HG03280 (cell line): ENCODE data around the gene WDR41.
"Not testable (repeated sequence)": the region's sequence is repeated elsewhere in the genome, so short reads cannot be mapped to it uniquely, and the experiment has no call there.

Experiments
- ATAC-seq: cut with Tn5 transposase; IDR thresholded peaks from one replicate; pipeline ENCODE4 v1.9.1; 2021; ENCODE audit warnings: mild to moderate bottlenecking, moderate library complexity; ENCODE audit not compliant: unreplicated experiment

Gene WDR41

GRCh38 chr5:77491783-77492652 is at the start of gene WDR41:
Gene WDR41 (minus strand): TSS chr5:77492316. CDS start chr5:77492220, 96 bp downstream.
- ATAC-seq = peak; percentile 86

- no peak for ATAC-seq
Measured at GRCh38 chr5:77531297-77531696, 39.2 kb upstream of the WDR41 start.

DNA sequence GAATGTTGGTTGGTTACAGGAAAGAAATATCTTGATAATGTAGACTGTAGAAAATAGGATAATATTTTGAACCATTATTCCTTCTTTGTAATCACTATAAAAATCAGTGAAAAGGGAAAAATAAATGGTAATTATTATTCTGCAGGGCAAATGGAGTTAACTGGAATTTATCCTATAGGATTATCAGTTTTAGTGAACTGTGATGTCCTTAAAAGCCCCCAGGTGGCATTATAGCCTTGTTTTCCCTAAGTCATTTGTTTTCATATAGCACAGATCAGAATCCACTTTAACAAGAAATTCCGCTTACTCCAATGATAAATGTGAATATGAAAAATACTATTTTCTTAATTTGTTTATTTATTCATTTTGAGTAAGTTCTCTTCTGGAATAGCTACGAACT is 26.2 kb upstream of the WDR41 start:
- ATAC-seq = no peak

GRCh38 chr5:77514457-77514856 is 22.3 kb upstream of the WDR41 start:
- no peak for ATAC-seq

- ATAC-seq = no peak
Measured at GRCh38 chr5:77513321-77513720, 21.2 kb upstream of the WDR41 start.

DNA sequence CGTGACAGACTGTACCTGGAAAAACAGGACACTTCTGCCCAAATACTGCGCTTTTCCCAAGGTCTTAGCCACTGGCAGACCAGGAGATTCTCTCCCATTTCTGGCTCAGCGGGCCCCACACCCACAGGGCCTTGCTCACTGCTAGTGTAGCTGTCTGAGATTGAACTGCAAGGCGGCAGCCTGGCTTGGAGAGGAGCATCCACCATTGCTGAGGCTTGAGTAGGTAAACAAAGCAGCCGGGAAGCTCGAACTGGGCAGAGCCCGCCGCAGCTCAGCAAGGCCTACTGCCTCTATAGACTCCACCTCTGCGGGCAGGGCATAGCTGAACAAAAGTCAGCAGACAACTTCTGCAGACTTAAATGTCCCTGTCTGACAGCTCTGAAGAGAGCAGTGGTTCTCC is 9.0 kb upstream of the WDR41 start:
- not testable (repeated sequence) for ATAC-seq

GRCh38 chr5:77499973-77500372 is 7.9 kb upstream of the WDR41 start:
- ATAC-seq = no peak

GRCh38 chr5:77499441-77499840 is 7.3 kb upstream of the WDR41 start:
- no peak for ATAC-seq

- ATAC-seq = no peak
Measured at GRCh38 chr5:77498952-77499351, 6.8 kb upstream of the WDR41 start.

DNA sequence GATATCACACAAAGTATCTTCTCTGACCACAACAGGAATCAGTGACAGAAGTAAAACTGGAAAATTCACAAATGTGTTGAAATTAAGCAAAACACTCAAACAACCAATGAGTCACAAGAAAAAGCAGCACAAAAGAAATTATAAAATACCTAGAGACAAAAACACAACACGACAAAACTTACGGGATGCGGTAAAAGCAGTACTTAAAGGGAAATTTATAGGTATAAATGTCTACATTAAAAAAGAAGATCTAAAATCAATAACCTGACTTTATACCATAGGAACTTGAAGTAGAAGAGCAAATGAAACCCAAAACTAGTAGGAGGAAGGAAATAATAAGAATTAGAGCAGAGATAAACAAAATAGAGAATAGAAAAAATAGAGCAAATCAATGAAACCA is 2.8 kb upstream of the WDR41 start:
- no peak for ATAC-seq

DNA sequence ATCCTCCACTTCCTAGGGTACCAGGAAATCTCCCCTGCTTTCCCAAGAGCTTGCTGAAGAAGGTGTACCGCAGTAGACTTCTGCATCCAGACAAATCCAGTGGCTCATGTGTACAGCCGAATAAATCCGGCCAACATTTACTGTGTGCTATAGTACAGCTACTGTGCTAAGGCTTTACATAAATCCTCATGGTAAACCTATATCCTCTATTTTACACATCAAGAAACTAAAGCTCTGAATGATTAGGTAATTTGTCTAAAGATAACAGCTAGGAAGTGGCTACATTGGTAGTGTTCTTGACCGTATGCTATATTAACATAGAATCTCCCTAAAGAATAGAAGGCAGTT is 511 bp upstream of the WDR41 start:
- ATAC-seq = peak; percentile 7

GRCh38 chr5:77490741-77491344 is 1.3 kb downstream of the WDR41 start:
- not testable (repeated sequence) for ATAC-seq

DNA sequence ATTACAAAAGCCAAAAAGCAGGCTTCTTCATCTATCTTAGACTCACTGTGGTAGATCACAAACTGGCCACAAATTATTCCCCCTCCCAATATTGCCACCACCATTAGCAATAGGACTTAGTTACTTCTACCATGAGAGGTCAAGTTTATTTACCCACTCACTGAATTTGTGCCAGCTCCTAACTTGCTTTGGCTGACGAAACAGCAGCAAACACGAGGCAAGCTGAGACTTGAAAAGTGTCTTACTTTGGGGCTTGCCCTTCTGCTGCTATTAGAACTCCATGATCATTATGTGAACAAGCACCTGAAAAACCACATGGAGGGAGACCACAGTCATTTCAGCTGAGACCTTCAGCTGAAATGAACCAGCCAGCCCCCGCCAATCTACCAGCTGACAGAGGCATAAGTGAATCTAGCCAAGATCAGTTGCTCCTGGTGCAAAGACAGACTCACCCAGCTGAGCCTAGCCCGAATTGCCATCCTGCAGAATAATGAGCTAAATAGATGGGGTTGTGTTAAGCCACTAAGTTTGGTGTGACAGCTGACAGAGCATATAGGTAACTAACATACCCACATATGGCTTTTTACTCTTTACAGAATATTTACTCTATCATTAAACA is 5.7 kb downstream of the WDR41 start:
- no peak for ATAC-seq

GRCh38 chr5:77483682-77484081 is 8.4 kb downstream of the WDR41 start:
- ATAC-seq = no peak

DNA sequence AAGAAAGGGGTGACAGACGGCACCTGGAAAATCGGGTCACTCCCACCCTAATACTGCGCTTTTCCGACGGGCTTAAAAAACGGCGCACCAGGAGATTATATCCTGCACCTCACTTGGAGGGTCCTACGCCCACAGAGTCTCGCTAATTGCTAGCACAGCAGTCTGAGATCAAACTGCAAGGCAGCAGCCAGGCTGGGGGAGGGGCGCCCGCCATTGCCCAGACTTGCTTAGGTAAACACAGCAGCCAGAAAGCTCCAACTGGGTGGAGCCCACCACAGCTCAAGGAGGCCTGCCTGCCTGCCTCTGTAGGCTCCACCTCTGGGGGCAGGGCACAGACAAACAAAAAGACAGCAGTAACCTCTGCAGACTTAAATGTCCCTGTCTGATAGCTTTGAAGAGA is 17.1 kb downstream of the WDR41 start:
- ATAC-seq = not testable (repeated sequence)

DNA sequence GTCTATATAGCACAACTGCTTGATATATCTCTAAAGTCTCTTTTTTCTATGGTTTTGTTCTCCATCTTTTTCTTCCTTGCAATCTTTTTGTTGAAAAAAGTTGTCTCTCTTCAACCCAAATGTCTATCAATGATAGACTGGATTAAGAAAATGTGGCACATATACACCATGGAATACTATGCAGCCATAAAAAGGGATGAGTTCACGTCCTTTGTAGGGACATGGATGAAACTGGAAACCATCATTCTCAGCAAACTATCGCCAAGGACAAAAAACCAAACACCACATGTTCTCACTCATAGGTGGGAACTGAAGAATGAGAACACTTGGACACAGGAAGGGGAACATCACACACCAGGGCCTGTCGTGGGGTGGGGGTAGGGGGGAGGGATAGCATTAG is 23.2 kb downstream of the WDR41 start:
- not testable (repeated sequence) for ATAC-seq

DNA sequence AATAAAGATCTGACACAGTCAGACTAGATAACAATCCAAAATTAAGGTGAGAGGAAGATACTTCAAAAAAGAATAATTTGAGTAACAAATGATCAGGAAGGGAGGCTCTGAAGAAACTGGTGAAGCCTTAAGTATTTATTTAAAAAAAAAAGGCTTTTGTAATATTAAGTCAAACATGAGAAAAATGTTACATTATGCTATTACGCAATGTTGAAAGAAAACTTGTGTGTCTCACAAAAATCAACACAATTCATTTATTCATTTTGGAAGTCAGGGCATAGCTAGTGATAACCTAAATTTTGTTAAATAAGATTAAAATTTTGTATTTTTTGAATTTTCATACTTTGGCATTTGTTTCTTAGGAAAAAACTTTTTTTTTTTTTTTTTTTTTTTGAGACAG is 28.2 kb downstream of the WDR41 start:
- ATAC-seq = no peak

GRCh38 chr5:77461287-77461686 is 30.8 kb downstream of the WDR41 start:
- no peak for ATAC-seq

- no peak for ATAC-seq
Measured at GRCh38 chr5:77454123-77454522, 38.0 kb downstream of the WDR41 start.

- ATAC-seq = no peak
Measured at GRCh38 chr5:77452351-77452750, 39.8 kb downstream of the WDR41 start.

- no peak for ATAC-seq
Measured at GRCh38 chr5:77449981-77450380, 42.1 kb downstream of the WDR41 start.

- no peak for ATAC-seq
Measured at GRCh38 chr5:77449277-77449676, 42.8 kb downstream of the WDR41 start.
